Right cardiac atrium (tissue), 5 donors: ENCODE results near the gene COL7A1. TPM values are rescaled to one million over a fixed set of nuclear protein-coding genes. Genes with fewer than 3 reads are reported as not detected.
A peak's percentile ranks its signal among the peaks of the same experiment; 100 is the strongest.
"Not testable (repeated sequence)": the region's sequence is repeated elsewhere in the genome, so short reads cannot be mapped to it uniquely, and the experiment has no call there.

Source experiments
- ATAC-seq, 2 donors: fragments of 200-7000 bp; cut with Tn5 transposase; one replicate each; pipeline versions ENCODE4 v1.8.0 to v1.9.1; 2020; ENCODE audit warnings: moderate library complexity in 2 of 2, mild to moderate bottlenecking in 1 of 2
- DNase-seq, 3 donors: peaks; one replicate each; pipeline ENCODE4 v3.0.0-alpha.2; 2020
- H3K27ac ChIP-seq: one replicate; pipeline ENCODE4 v1.5.1; 2013; ENCODE audit warnings: mild to moderate bottlenecking, low read length, control low read depth, moderate library complexity
- H3K27me3 ChIP-seq: one replicate; pipeline ENCODE4 v1.6.1; 2013; ENCODE audit not compliant: control insufficient read depth, insufficient read depth
- H3K4me1 ChIP-seq: one replicate; pipeline ENCODE4 v1.6.1; 2013; ENCODE audit warnings: low read length; ENCODE audit not compliant: control insufficient read depth, insufficient read depth
- H3K4me3 ChIP-seq: one replicate; pipeline ENCODE4 v1.5.1; 2013; ENCODE audit warnings: low read length, control low read depth
- H3K9me3 ChIP-seq: one replicate; pipeline ENCODE4 v1.6.1; 2013; ENCODE audit warnings: low read length; ENCODE audit not compliant: control insufficient read depth
- WGBS: extraction: QIAGEN DNeasy Blood & Tissue Kit; methylation state at CpG from one replicate; pipeline ENCODE4 v1.1.7; 2013; 5-methylcytosine and 5-hydroxymethylcytosine counted together
- intact Hi-C, 4 donors: fragments of 100-400 bp; cut with DNase I; formaldehyde crosslinking; loops; one replicate each; pipeline versions ENCODE4 v1.11.0 to v1.14.0; 2022 to 2023
- polyA plus RNA-seq: library from polyadenylated mRNA; stranded (reverse); fragments of 200-250 nt; gene quantifications from one replicate; pipeline ENCODE4 v1.2.3, GENCODE V29; 2013
- total RNA-seq, 4 donors: library from RNA; stranded (reverse); fragmentation: NEBNext Ultra II Directional; extraction: Animal tissue kit (Norgen Biotek cat#: 25700); gene quantifications; one replicate each; pipeline ENCODE4 v1.2.1, GENCODE V29; 2021
- donor health status: healthy with polysubstance abuse.
- donor health status: DM: no; HTN: yes; CAD: no.
- donor health status: DM: no; HTN: no; CAD: no.
- donor health status: DM: no; HTN: yes; CAD: no; lungs with severe emphysema.
- donor health status: DM: yes; HTN: yes; CAD: no.

COL7A1 gene
- total and polyA plus RNA-seq, 5 donors: 4.8 to 20.4 (median 9.0) TPM

DNA sequence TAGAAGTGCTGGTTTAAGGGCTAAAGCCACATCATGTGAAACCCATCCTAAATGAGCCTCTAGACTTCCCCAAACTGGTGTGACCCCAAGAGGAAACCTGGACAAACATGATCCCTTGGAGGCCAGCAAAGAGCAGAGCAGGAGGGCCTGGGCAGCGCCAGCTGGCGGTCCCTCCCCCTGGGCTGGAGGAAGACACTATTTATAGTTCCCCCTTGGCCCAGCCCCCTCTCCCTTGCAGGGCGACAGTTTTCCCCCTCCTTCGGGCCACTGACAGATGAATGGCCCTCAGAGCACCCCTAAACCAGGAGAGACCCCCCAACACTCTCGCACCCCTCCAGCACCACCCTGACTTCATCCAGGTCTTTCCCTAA is 34.5 kb downstream of the COL7A1 start:
- Histone ChIP-seq H3K27me3 (no peaks in the 10 kb centered on the region), H3K9me3 (no peaks in the 10 kb centered on the region), H3K4me3 (peak overlapping the region; percentile 18), H3K4me1 (peaks cover 2% of the 10 kb centered on the region), H3K27ac (peak overlapping the region; percentile 38)
- WGBS: 3% methylated on average over 5 of the region's 5 CpGs
- ATAC-seq (no peak), DNase-seq (peak in 2 of 3 donors; percentile 72 to 81)
- intact Hi-C loops: no loop called here

DNA sequence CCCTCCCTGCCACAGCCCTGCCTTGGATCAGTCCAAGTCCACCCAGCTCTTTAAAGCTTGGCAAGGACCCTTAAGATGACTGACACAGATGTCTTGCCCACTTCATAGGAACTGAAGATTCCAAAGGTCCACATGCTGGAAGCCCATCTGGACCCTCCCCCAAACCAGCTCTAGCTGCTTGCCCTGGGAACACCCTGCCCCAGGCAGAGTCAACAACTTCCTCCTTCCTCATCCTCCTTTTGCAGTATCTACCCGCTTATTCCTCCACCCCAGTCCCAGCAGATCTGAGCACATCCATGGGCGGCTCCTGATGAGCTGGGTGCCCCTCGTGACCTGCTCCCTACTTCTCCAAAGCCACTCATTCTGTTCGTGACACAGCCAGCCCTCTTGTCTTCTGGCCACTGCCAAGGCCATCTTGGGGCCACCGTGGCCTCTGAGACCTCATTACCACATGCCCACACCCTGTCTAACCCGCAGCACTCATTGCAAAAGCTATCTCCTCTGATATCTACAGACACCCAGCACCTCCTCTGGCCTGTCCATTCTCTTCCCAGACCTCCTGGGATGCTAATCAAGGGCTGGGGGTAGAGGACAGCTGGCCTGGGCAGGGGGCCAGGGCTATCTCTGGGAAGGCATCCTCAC is 36.5 kb downstream of the COL7A1 start:
- no peak overlapping the region for H3K4me3 ChIP-seq
- H3K4me1 ChIP-seq: peaks cover 2% of the 10 kb centered on the region
- 62% methylated on average over 6 of the region's 6 CpGs for WGBS
- ATAC-seq: no peak
- DNase-seq: peak; percentile 66 to 82 (median 80)
- intact Hi-C loops: no loop called here
- H3K27ac ChIP-seq: peak overlapping the region; percentile 1
- H3K9me3 ChIP-seq: no peaks in the 10 kb centered on the region
- no peaks in the 10 kb centered on the region for H3K27me3 ChIP-seq

DNA sequence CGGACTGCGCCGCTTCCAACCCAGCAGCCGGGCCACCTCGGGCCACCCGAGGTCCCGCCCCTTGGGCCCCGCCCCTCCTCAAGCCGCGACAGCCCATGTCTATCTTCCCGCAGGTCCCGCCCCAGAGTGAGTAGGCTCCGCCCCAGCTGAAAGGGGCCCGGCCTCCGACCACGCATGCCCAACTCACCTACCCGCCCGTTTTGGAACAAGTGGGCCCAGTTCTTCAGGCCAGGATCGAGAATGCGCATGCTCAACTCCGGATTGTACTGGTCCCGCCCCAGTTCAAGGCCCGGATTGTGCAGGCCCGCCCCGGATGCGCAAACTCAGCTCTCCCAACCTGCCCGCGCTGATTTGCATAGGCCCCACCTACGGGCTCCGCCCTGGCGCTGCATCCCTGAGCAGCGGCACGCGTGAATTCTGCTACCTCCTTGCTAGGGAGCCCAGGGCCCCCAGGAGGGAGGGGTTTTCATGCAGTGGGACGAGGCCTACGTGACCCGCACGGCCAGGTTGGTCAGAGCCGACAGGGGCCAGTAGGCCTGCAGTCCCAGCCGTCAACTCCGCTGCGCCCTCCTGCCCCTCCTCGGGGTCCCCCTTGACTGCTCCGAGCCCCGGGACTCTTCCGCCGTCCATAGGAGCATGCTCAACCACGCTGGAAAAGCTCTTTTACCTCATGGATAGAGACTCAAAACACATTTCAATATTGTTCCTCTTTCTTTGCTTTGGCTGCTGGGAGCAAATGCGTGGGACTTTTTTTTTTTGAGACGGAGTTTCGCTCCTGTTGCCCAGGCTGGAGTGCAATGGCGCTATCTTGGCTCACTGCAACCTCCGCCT is 38.1 kb downstream of the COL7A1 start, which contains the start of gene PFKFB4:
Gene PFKFB4, minus strand, starts transcription at position 8 of the 831 bp plus-strand sequence. CDS start 26 bp downstream, outside the sequence.
- WGBS: 1% methylated on average over 53 of the region's 53 CpGs

DNA sequence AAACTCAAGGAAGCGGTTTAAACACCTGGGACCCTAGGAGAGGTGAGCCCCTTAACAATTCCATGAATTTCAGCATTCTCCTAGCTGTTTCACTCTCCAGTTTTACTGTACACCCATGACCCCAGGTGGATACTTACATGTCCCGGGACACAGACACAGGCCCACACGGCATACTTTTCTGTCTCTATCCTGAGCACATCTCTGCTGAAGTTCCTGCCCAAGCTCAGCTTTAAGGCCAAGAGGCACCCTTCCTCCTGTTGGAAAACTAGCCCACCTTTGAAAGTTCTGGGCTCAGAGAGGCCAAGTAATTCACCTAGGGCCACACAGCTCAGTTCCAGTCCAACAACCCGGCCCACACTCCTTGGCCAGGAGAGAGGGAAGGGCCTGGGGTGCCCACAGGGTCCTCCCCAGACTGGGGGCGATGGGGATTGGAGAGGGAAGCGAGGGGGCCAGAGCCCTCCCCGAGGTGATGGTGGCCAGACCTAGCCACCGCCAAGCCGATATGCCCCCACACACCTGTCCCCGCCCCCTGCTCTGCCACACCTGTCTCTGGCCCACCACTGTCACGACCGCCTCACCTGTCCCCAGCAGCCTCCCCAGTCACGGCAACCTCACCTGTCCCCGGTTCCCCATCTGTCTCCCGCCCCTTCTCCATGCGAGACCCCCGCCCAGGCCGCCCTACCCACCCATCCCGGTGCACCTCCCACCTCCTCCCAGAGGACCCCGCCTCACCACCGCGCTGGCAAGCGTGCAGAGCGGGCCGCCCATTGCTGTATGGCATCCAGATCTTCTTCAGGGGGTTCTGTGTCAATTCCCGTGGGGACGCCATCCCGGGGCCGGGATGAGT is 39.0 kb downstream of the COL7A1 start:
- ATAC-seq (no peak), DNase-seq (no peak)
- no peaks in the 10 kb centered on the region for H3K27me3 ChIP-seq
- H3K9me3 ChIP-seq: no peaks in the 10 kb centered on the region
- intact Hi-C loops: no loop called here
- 18% methylated on average over 29 of the region's 29 CpGs for WGBS
- H3K4me3 ChIP-seq: peak overlapping the region; percentile 53
- no peak overlapping the region for H3K27ac ChIP-seq
- H3K4me1 ChIP-seq: peaks cover 2% of the 10 kb centered on the region

More for the DNA sequence above, 38.1 kb downstream of the COL7A1 start, which contains the start of gene PFKFB4:
- peaks cover 2% of the 10 kb centered on the region for H3K4me1 ChIP-seq
- no peaks in the 10 kb centered on the region for H3K9me3 ChIP-seq
- intact Hi-C loops: no loop called here
- no peaks in the 10 kb centered on the region for H3K27me3 ChIP-seq
- H3K27ac ChIP-seq: no peak within 1 kb of the TSS
- H3K4me3 ChIP-seq: peak within 1 kb of the TSS; percentile 53
- DNase-seq (peak; percentile 99 to 100 (median 99)), ATAC-seq (peak; percentile 94 to 95)

DNA sequence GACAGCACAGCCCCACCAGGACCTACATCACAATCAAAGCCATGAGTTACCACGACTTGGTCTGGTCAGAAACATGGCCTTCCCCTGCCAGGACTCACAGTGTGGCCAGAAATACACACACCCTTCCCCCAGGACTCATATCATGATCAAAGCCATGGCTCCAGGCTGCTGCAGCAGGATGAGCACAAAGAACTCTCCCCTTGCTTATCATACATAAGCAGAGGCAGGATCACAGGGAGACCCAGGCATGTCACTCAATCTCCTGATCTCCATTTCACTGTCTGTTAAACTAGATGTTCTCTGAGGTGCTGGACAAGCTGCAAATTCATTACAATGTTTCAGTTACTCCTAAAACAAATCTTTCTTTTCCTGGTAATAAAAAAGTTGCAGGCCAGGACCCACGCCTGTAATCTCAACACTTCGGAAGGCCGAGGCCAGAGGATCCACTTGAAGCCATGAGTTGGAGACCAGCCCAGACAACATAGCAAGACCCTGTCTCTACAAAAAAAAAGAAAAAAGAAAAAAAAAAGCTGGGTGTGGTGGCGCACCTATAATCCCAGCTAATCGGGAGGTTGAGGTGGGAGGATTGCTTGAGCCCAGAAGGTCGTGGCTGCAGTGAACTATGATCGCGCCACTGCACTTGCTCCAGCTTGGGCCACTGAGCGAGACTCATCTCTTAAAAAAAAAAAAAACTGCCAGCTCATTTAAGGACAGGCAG is 39.7 kb downstream of the COL7A1 start:
- Histone ChIP-seq H3K4me1 (peaks cover 2% of the 10 kb centered on the region), H3K4me3 (no peak overlapping the region), H3K27me3 (no peaks in the 10 kb centered on the region), H3K27ac (no peak overlapping the region), H3K9me3 (no peaks in the 10 kb centered on the region)
- ATAC-seq (no peak), DNase-seq (peak in 2 of 3 donors; percentile 17 to 35)
- 87% methylated on average over 10 of the region's 10 CpGs for WGBS
- intact Hi-C loops: no loop called here

DNA sequence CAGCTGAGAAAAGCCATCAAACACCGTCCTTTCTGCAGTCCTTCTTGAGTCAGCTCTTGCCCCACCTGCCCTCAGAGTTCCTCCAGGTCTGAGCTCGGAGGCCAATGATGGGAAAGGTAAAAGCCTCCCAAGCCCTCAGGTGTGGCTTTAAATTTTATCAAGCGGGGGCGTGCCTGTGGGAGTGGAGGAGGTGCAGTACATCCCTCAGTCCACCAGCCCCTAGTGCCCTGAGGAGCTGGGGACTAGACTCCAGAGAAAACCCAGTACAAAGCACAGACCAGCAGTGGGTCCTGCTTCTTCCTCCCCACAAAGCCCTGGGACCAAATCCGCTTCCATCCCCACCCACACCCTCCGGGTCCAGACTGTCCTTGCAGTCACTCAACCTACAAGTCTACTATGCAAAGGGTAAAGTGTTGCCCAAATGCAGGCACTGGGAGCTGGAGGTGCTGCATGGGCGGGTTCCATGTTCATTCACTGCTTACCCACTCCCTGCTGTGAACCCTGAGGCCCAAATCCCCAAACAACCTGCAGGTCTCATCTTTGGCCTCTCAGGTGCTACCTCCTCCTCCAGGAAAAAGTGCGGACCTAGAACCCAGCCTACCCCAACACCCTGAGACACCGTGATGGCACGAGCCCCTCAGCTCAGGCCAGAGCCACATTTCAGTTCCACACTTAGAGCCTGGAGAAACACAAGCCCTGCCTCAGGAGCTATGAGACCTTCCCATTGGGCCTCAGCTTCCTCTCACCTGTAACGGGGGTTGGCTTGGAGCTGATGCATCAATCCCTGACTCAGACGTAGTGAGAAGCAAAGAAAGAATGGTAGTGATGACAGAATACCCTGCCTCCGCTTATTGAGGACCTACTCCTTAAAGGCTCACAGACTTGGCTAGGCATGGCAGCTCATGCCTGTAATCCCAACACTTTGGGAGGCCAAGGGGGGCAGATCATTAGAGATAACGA is 41.0 kb downstream of the COL7A1 start:
- WGBS: 85% methylated on average over 14 of the region's 14 CpGs
- Histone ChIP-seq H3K27me3 (no peaks in the 10 kb centered on the region), H3K4me1 (no peaks in the 10 kb centered on the region)

DNA sequence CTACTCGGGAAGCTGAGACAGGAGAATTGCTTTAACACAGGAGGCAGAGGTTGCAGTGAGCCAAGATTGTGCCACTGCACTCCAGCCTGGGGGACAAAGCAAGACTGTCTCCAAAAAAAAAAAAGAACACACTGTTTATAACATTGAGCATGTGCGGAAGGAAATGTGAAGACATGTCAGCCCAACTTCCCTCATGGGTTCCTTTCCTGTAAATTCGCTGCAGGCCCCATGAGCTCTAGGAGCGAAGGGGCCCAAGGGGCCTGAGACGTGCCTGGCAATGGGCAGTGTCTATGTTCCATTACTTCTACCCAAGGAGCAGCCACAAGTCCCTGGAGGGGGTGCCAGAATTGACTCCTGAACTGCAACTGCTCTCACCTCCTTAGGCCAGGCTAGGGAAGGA is 41.8 kb downstream of the COL7A1 start:
- no peaks in the 10 kb centered on the region for H3K4me1 ChIP-seq
- DNase-seq (peak in 2 of 3 donors; percentile 9 to 10), ATAC-seq (no peak)
- no peak overlapping the region for H3K4me3 ChIP-seq
- intact Hi-C loops: no loop called here
- H3K27ac ChIP-seq: no peak overlapping the region
- 82% methylated on average over 5 of the region's 5 CpGs for WGBS
- no peaks in the 10 kb centered on the region for H3K9me3 ChIP-seq
- H3K27me3 ChIP-seq: no peaks in the 10 kb centered on the region

More for the DNA sequence above, 41.0 kb downstream of the COL7A1 start:
- intact Hi-C loops: no loop called here
- no peak for ATAC-seq
- peak in 2 of 3 donors; percentile 22 to 50 for DNase-seq
- H3K9me3 ChIP-seq: no peaks in the 10 kb centered on the region
- no peak overlapping the region for H3K27ac ChIP-seq
- H3K4me3 ChIP-seq: no peak overlapping the region

DNA sequence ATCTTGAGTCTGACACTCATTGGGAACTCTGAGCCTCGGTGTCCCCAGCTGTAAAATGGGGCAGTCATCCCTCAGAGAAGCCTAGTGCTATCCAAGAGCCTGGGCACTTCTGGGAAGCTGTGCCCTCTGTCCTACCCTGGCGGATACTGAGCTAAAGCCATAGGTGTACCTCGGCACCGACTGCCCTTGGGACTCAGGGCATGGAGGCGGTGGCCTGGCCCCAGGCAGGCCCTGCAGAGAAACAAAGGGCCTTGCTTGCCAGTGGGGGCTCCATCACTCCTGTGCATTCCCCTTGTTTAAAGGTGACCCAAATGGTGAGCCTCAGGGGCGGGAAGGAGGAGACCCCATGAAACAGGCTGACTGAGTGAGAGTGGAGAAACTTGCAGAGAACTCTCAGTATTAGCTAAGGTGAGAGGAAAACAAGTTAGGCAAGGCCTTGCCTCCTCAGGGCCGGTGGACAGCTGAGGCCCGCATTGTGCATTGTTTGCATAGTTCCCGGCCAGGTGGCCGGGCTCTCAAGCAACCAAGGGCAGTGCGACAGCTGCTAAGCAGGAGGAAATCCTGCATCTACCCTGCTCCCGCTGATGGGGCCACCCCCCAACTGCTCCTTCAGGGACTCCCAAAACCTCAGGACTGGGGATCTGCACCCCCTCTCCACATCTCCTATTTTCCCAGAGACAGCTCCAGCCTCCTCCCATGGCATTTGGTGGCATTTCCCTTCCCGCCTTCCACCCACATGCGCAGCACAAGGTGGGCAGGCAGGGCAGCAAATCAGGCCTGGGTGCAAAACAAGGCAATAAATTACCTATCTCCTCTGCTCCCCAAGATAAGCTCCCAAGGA is 42.8 kb downstream of the COL7A1 start:
- no peaks in the 10 kb centered on the region for H3K9me3 ChIP-seq
- intact Hi-C loops: no loop called here
- H3K27me3 ChIP-seq: no peaks in the 10 kb centered on the region
- H3K27ac ChIP-seq: no peak overlapping the region
- no peak overlapping the region for H3K4me3 ChIP-seq
- DNase-seq: peak in 2 of 3 donors; percentile 13 to 36
- no peak for ATAC-seq
- no peaks in the 10 kb centered on the region for H3K4me1 ChIP-seq
- 87% methylated on average over 14 of the region's 14 CpGs for WGBS

DNA sequence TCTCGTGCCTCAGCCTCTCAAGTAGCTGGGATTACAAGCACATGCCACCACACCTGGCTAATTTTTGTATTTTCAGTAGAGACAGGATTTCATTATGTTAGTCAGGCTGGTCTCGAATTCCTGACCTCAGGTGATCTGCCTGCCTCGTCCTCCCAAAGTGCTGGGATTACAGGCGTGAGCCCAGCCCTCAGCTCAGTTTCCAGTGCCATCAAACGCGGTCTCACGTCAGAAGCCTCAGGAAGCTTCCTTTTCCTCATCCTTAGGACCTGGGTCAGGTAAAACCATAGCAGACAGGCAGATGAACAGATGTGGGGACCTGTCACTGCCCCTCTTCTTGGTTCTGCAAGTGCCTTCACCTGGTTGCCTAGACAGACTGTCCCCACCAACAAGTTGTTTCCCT is 43.5 kb downstream of the COL7A1 start:
- WGBS: 90% methylated on average over 7 of the region's 7 CpGs
- intact Hi-C loops, ATAC-seq, H3K9me3 ChIP-seq, H3K4me1 ChIP-seq, H3K27ac ChIP-seq, H3K27me3 ChIP-seq, H3K4me3 ChIP-seq: not testable (repeated sequence)
- DNase-seq: peak in 1 of 3 donors; percentile 6
